Cardiac fibroblast (primary cell): ENCODE measurements around the gene HEPACAM.

ENCODE experiments used
- DNase-seq, 2 donors: peaks; one replicate each; pipeline versions ENCODE4 v3.0.0 to v3.0.0-alpha.2; 2010; ENCODE audit warnings: low read depth in 2 of 2
- H3K4me3 ChIP-seq, 2 donors: replicated peaks in 1 of 2; 1 replicate in 1 of 2; 2 replicates in 1 of 2; pipeline ENCODE4 v1.5.1; 2011; ENCODE audit warnings: low read depth in 2 of 2, low read length in 2 of 2, mild to moderate bottlenecking in 2 of 2, moderate library complexity in 1 of 2
- CTCF ChIP-seq: IDR thresholded peaks from one replicate; pipeline ENCODE4 v1.5.1; 2011; ENCODE audit warnings: low read depth, mild to moderate bottlenecking, low read length, inconsistent platforms

HEPACAM gene

GRCh38 chr11:124880958-124881357 is 54.9 kb downstream of the HEPACAM start:
- no peak overlapping the region for H3K4me3 ChIP-seq
- no peak for DNase-seq
- TF ChIP-seq CTCF = no peak

- no peak for TF ChIP-seq CTCF
- H3K4me3 ChIP-seq = no peak overlapping the region
- no peak for DNase-seq
Observed at GRCh38 chr11:124880290-124880611, 55.6 kb downstream of the HEPACAM start.

GRCh38 chr11:124879493-124880289 is 56.2 kb downstream of the HEPACAM start:
- H3K4me3 ChIP-seq = no peak overlapping the region
- DNase-seq = no peak
- TF ChIP-seq CTCF = no peak

- TF ChIP-seq CTCF = no peak
- DNase-seq = no peak
- H3K4me3 ChIP-seq = no peak overlapping the region
Observed at GRCh38 chr11:124878759-124879492, 56.9 kb downstream of the HEPACAM start.

- TF ChIP-seq CTCF = no peak
- H3K4me3 ChIP-seq = no peak overlapping the region
- DNase-seq = no peak
Observed at GRCh38 chr11:124877910-124878758, 57.7 kb downstream of the HEPACAM start.

- no peak for DNase-seq
- peak overlapping the region; percentile 63 to 68 for H3K4me3 ChIP-seq
- TF ChIP-seq CTCF = no peak
Observed at GRCh38 chr11:124877631-124877909, 58.3 kb downstream of the HEPACAM start.
